Loucy (cell line): Measurements from ENCODE around the gene MET.

Source experiments
- H2AFZ ChIP-seq: fragments of 200-600 bp; sonication (generic); 2 replicates; pipeline ENCODE4 v1.6.0; 2016; ENCODE audit warnings: antibody characterized with exemption, mild to moderate bottlenecking, low read length, moderate library complexity
- H3F3A ChIP-seq: fragments of 200-600 bp; 2 replicates; pipeline ENCODE4 v1.6.0; 2016; ENCODE audit warnings: antibody characterized with exemption, low read depth, mild to moderate bottlenecking
- H3K27me3 ChIP-seq: fragments of 200-600 bp; sonication (generic); 2 replicates; pipeline ENCODE4 v1.6.1; 2014; ENCODE audit warnings: low read length, mild to moderate bottlenecking; ENCODE audit not compliant: insufficient read depth, poor library complexity, severe bottlenecking
- H3K36me3 ChIP-seq: fragments of 200-600 bp; sonication (generic); 2 replicates; pipeline ENCODE4 v1.6.1; 2016; ENCODE audit warnings: low read length; ENCODE audit not compliant: insufficient read depth
- H3K4me1 ChIP-seq: fragments of 200-600 bp; sonication (generic); 2 replicates; pipeline ENCODE4 v1.5.1; 2014; ENCODE audit warnings: low read length, mild to moderate bottlenecking; ENCODE audit not compliant: insufficient read depth, poor library complexity, severe bottlenecking
- H3K4me2 ChIP-seq: fragments of 200-600 bp; sonication (generic); 2 replicates; pipeline ENCODE4 v1.6.0; 2014; ENCODE audit warnings: antibody characterized with exemption, low read length, low read depth, mild to moderate bottlenecking; ENCODE audit not compliant: poor library complexity, severe bottlenecking
- H3K4me3 ChIP-seq: fragments of 200-600 bp; sonication (generic); 2 replicates; pipeline ENCODE4 v1.5.1; 2014; ENCODE audit warnings: low read length, mild to moderate bottlenecking, mixed read lengths; ENCODE audit not compliant: poor library complexity, severe bottlenecking
- H3K79me2 ChIP-seq: fragments of 200-600 bp; sonication (generic); 2 replicates; pipeline ENCODE4 v1.6.1; 2014; ENCODE audit warnings: low read length; ENCODE audit not compliant: insufficient read depth
- H3K9ac ChIP-seq: fragments of 200-600 bp; sonication (generic); 2 replicates; pipeline ENCODE4 v1.6.0; 2014; ENCODE audit warnings: mild to moderate bottlenecking, low read depth, low read length, moderate library complexity; ENCODE audit not compliant: poor library complexity, severe bottlenecking
- H3K9me2 ChIP-seq: fragments of 200-600 bp; sonication (generic); replicated peaks from 2 replicates; pipeline ENCODE4 v1.6.1; 2016; ENCODE audit warnings: low read depth, low read length, mixed read lengths
- H3K9me3 ChIP-seq: fragments of 200-600 bp; sonication (generic); 2 replicates; pipeline ENCODE4 v1.6.1; 2014; ENCODE audit warnings: mild to moderate bottlenecking, antibody characterized with exemption, low read length, low read depth; ENCODE audit not compliant: insufficient read depth
- H4K20me1 ChIP-seq: fragments of 200-600 bp; sonication (generic); 2 replicates; pipeline ENCODE4 v1.6.0; 2014; ENCODE audit warnings: antibody characterized with exemption, low read length, mild to moderate bottlenecking; ENCODE audit not compliant: insufficient read depth, poor library complexity, severe bottlenecking
- CTCF ChIP-seq: fragments of 200-600 bp; sonication (generic); conservative IDR thresholded peaks from 2 replicates; pipeline ENCODE4 v1.5.1; 2014; ENCODE audit warnings: mild to moderate bottlenecking, antibody characterized with exemption, low read length
- EZH2phosphoT487 ChIP-seq: fragments of 200-600 bp; IDR thresholded peaks from 2 replicates; pipeline ENCODE4 v1.6.1; 2018; ENCODE audit warnings: antibody characterized with exemption, mild to moderate bottlenecking, moderate library complexity, borderline replicate concordance

The MET gene

GRCh38 chr7:116776046-116776445 lies 104.0 kb downstream of the MET start:
- no peaks in the 10 kb centered on the region for H3K79me2 ChIP-seq
- H3K4me3 ChIP-seq: no peak overlapping the region
- no peak overlapping the region for H3K9ac ChIP-seq
- no peaks in the 10 kb centered on the region for H3F3A ChIP-seq
- no peaks in the 10 kb centered on the region for H3K9me3 ChIP-seq
- H3K9me2 ChIP-seq: no peaks in the 10 kb centered on the region
- TF ChIP-seq CTCF (no peak), EZH2phosphoT487 (no peak)
- H3K4me2 ChIP-seq: no peak overlapping the region
- no peaks in the 10 kb centered on the region for H3K27me3 ChIP-seq
- no peak overlapping the region for H2AFZ ChIP-seq
- no peaks in the 10 kb centered on the region for H3K36me3 ChIP-seq
- H3K4me1 ChIP-seq: no peaks in the 10 kb centered on the region
- no peaks in the 10 kb centered on the region for H4K20me1 ChIP-seq

GRCh38 chr7:116776610-116777289 lies 104.8 kb downstream of the MET start:
- H2AFZ ChIP-seq: no peak overlapping the region
- H3K4me1 ChIP-seq: no peaks in the 10 kb centered on the region
- H3K9ac ChIP-seq: no peak overlapping the region
- no peaks in the 10 kb centered on the region for H3K79me2 ChIP-seq
- H3K9me3 ChIP-seq: no peaks in the 10 kb centered on the region
- H3K4me2 ChIP-seq: no peak overlapping the region
- TF ChIP-seq CTCF: no peak
- no peak for TF ChIP-seq EZH2phosphoT487
- H4K20me1 ChIP-seq: no peaks in the 10 kb centered on the region
- H3F3A ChIP-seq: no peaks in the 10 kb centered on the region
- no peaks in the 10 kb centered on the region for H3K36me3 ChIP-seq
- no peak overlapping the region for H3K4me3 ChIP-seq
- no peaks in the 10 kb centered on the region for H3K27me3 ChIP-seq
- no peaks in the 10 kb centered on the region for H3K9me2 ChIP-seq

GRCh38 chr7:116777651-116778281 lies 105.8 kb downstream of the MET start:
- no peaks in the 10 kb centered on the region for H3K27me3 ChIP-seq
- H3K79me2 ChIP-seq: no peaks in the 10 kb centered on the region
- no peak overlapping the region for H3K4me3 ChIP-seq
- no peaks in the 10 kb centered on the region for H3K9me3 ChIP-seq
- H3K36me3 ChIP-seq: no peaks in the 10 kb centered on the region
- no peak overlapping the region for H2AFZ ChIP-seq
- H3F3A ChIP-seq: no peaks in the 10 kb centered on the region
- H3K9me2 ChIP-seq: no peaks in the 10 kb centered on the region
- H3K9ac ChIP-seq: no peak overlapping the region
- H3K4me2 ChIP-seq: no peak overlapping the region
- H3K4me1 ChIP-seq: no peaks in the 10 kb centered on the region
- TF ChIP-seq EZH2phosphoT487 (no peak), CTCF (no peak)
- H4K20me1 ChIP-seq: no peaks in the 10 kb centered on the region
